OCI-LY1 (cell line): ENCODE measurements around the gene CPNE5.

ENCODE experiments used
- H2AFZ ChIP-seq: fragments of 200-600 bp; sonication (generic), shearing (Covaris generic); 2 replicates; pipeline ENCODE4 v1.6.0; 2014; ENCODE audit warnings: antibody characterized with exemption, mild to moderate bottlenecking, low read length
- H3F3A ChIP-seq: fragments of 200-600 bp; sonication (generic), shearing (Covaris generic); 2 replicates; pipeline ENCODE4 v1.6.0; 2014; ENCODE audit warnings: mild to moderate bottlenecking, antibody characterized with exemption, low read length, moderate library complexity; ENCODE audit not compliant: insufficient read depth
- H3K27ac ChIP-seq: fragments of 200-600 bp; sonication (generic); 2 replicates; pipeline ENCODE4 v1.5.1; 2014; ENCODE audit warnings: low read length, mixed run types, mild to moderate bottlenecking, low read depth; ENCODE audit not compliant: poor library complexity, severe bottlenecking
- H3K27me3 ChIP-seq: fragments of 200-600 bp; sonication (generic); 2 replicates; pipeline ENCODE4 v1.6.0; 2014; ENCODE audit warnings: antibody characterized with exemption, mild to moderate bottlenecking, low read length, moderate library complexity; ENCODE audit not compliant: insufficient read depth
- H3K36me3 ChIP-seq: fragments of 200-600 bp; sonication (generic); 2 replicates; pipeline ENCODE4 v1.6.1; 2014; ENCODE audit warnings: mild to moderate bottlenecking, antibody characterized with exemption, low read length, moderate library complexity, mixed read lengths; ENCODE audit not compliant: insufficient read depth
- H3K4me1 ChIP-seq: fragments of 200-600 bp; sonication (generic); 2 replicates; pipeline ENCODE4 v1.5.1; 2014; ENCODE audit warnings: mild to moderate bottlenecking, low read length, moderate library complexity; ENCODE audit not compliant: insufficient read depth, severe bottlenecking
- H3K4me2 ChIP-seq: fragments of 200-600 bp; sonication (generic), shearing (Covaris generic); 2 replicates; pipeline ENCODE4 v1.6.1; 2014; ENCODE audit warnings: low read length
- H3K4me3 ChIP-seq: fragments of 200-600 bp; sonication (generic); 2 replicates; pipeline ENCODE4 v1.5.1; 2014; ENCODE audit warnings: low read length, low read depth, mild to moderate bottlenecking, mixed read lengths; ENCODE audit not compliant: poor library complexity, severe bottlenecking
- H3K79me2 ChIP-seq: fragments of 200-600 bp; shearing (Covaris generic); 2 replicates; pipeline ENCODE4 v1.6.1; 2016; ENCODE audit warnings: mixed run types, low read length, mixed read lengths; ENCODE audit not compliant: insufficient read depth
- H3K9ac ChIP-seq: fragments of 200-600 bp; sonication (generic), shearing (Covaris generic); 2 replicates; pipeline ENCODE4 v1.6.1; 2014; ENCODE audit warnings: mild to moderate bottlenecking, low read length, mixed read lengths
- H3K9me2 ChIP-seq: fragments of 200-600 bp; sonication (generic), shearing (Covaris generic); 2 replicates; pipeline ENCODE4 v1.6.1; 2014; ENCODE audit warnings: low read depth, mild to moderate bottlenecking, low read length, mixed read lengths
- H3K9me3 ChIP-seq: fragments of 200-600 bp; shearing (Covaris generic); 2 replicates; pipeline ENCODE4 v1.6.1; 2014; ENCODE audit warnings: low read length, mixed read lengths
- H4K20me1 ChIP-seq: fragments of 200-600 bp; sonication (generic), shearing (Covaris generic); 2 replicates; pipeline ENCODE4 v1.6.0; 2016; ENCODE audit warnings: mild to moderate bottlenecking, low read length; ENCODE audit not compliant: insufficient read depth
- CTCF ChIP-seq: fragments of 200-600 bp; sonication (generic), shearing (Covaris generic); IDR thresholded peaks from 2 replicates; pipeline ENCODE4 v1.5.1; 2017; ENCODE audit warnings: mild to moderate bottlenecking, antibody characterized with exemption, low read length, moderate library complexity, mixed read lengths
- EZH2 ChIP-seq: fragments of 200-600 bp; sonication (generic), shearing (Covaris generic); IDR thresholded peaks from 2 replicates; pipeline ENCODE4 v1.8.0; 2017; ENCODE audit warnings: borderline replicate concordance, mixed run types, mild to moderate bottlenecking, antibody characterized with exemption, low read length, moderate library complexity, mixed read lengths

CPNE5 gene

GRCh38 chr6:36752886-36753506, 86.2 kb downstream of the CPNE5 start:
- no peaks in the 10 kb centered on the region for H4K20me1 ChIP-seq
- no peaks in the 10 kb centered on the region for H3K79me2 ChIP-seq
- H3K4me2 ChIP-seq: peak overlapping the region; percentile 80; the same call in 1 of the 2 replicates
- no peaks in the 10 kb centered on the region for H3K9me3 ChIP-seq
- H3K4me3 ChIP-seq: peak overlapping the region; percentile 62
- no peak overlapping the region for H2AFZ ChIP-seq
- H3K27ac ChIP-seq: peak overlapping the region; percentile 83
- no peaks in the 10 kb centered on the region for H3K27me3 ChIP-seq
- peaks cover 63% of the 10 kb centered on the region for H3K36me3 ChIP-seq
- TF ChIP-seq CTCF (no peak), EZH2 (no peak)
- H3K4me1 ChIP-seq: peaks cover 56% of the 10 kb centered on the region
- H3K9me2 ChIP-seq: no peaks in the 10 kb centered on the region
- no peaks in the 10 kb centered on the region; the same call in 1 of the 2 replicates for H3F3A ChIP-seq
- H3K9ac ChIP-seq: peak overlapping the region; percentile 71; the same call in 1 of the 2 replicates

- H3K27me3 ChIP-seq: no peaks in the 10 kb centered on the region
- H3F3A ChIP-seq: no peaks in the 10 kb centered on the region
- H3K4me1 ChIP-seq: peaks cover 49% of the 10 kb centered on the region
- no peaks in the 10 kb centered on the region for H3K9me2 ChIP-seq
- peak overlapping the region; percentile 83 for H3K27ac ChIP-seq
- H3K9ac ChIP-seq: no peak overlapping the region
- no peak overlapping the region for H3K4me3 ChIP-seq
- TF ChIP-seq EZH2 (no peak), CTCF (no peak)
- H2AFZ ChIP-seq: no peak overlapping the region
- H3K9me3 ChIP-seq: no peaks in the 10 kb centered on the region
- H3K79me2 ChIP-seq: no peaks in the 10 kb centered on the region
- H4K20me1 ChIP-seq: no peaks in the 10 kb centered on the region
- peaks cover 67% of the 10 kb centered on the region for H3K36me3 ChIP-seq
- H3K4me2 ChIP-seq: no peak overlapping the region
Measured at GRCh38 chr6:36752187-36752885, 86.9 kb downstream of the CPNE5 start.

- no peak for TF ChIP-seq CTCF
- Histone ChIP-seq H3K4me2 (no peak overlapping the region), H3K27ac (peak overlapping the region; percentile 83), H3K27me3 (no peaks in the 10 kb centered on the region), H3K9ac (no peak overlapping the region), H3K79me2 (no peaks in the 10 kb centered on the region), H3K9me3 (no peaks in the 10 kb centered on the region), H3K4me3 (no peak overlapping the region), H4K20me1 (no peaks in the 10 kb centered on the region), H3K4me1 (peaks cover 44% of the 10 kb centered on the region), H2AFZ (no peak overlapping the region), H3K36me3 (peaks cover 67% of the 10 kb centered on the region), H3K9me2 (no peaks in the 10 kb centered on the region), H3F3A (no peaks in the 10 kb centered on the region)
Measured at GRCh38 chr6:36751833-36752186, 87.4 kb downstream of the CPNE5 start.
